ENCODE measurements around the gene SS18. TPM values are rescaled to one million over a fixed set of nuclear protein-coding genes. Genes with fewer than 3 reads are reported as not detected.

Gene SS18
- total RNA-seq, 2 donors from 2014 or later, result 94.7 to 158 TPM

DNA sequence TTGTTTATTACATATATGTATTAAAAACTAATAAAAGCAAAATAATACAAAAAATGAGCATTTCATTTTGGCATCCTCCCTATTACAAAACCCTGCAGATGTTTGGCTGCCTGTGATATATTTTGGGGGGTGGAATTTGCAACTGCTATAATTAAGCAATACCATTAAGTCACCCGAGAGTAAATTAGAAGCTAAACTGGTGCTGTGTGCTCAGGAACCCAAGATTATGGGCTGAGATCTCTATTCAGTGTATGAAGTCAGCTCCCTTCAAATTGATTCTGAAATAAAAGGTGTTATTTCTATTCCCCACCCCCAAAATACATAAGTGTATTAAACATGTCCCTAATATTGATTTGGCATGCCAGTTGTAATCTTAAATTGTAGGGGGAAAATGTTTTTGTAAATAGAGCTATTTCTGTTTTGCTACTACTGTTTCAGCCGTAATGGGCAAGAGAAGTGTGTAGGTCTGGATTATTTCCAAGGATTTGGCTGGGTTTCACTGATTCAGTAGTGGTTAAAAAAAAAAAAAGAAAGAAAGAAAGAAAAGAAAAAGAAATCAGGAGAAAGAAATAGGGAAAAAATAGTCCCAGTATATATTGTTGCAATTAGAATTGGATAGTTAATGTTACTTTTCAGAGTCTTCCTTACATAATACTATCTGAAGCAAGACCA, 110.9 kb downstream of the SS18 start:
- intact Hi-C loops (cut with DNase I), result no loop called here

DNA sequence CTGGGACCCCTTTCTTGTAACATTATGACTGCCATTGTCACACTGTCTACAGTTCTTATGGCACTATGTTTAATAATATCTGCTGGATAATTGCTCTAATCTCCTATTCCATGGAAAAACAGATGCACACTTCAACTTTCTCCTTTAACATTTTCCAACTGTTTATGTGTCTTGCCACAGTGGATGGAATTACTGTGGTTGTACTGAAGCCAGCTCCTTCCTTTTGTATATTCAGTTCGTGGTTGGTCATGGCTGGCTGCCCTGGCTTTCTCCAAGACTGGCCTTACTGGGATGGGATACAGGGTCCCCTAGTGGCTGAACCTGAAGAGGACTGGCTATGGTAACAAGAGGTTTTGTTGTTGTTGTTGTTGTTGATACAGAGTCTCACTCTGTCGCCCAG, 113.9 kb downstream of the SS18 start:
- intact Hi-C loops (cut with DNase I), result no loop called here
- Histone ChIP-seq H3K9me3 (no peaks in the 10 kb centered on the region), H3K4me1 (replicated peaks) (no peaks in the 10 kb centered on the region), H3K4me3 (no peak overlapping the region), H3K36me3 (no peaks in the 10 kb centered on the region), H3K27ac (no peak overlapping the region), H3K27me3 (replicated peaks; ENCODE audit: insufficient read depth) (no peaks in the 10 kb centered on the region)
- WGBS, result 57% methylated on average over 2 of the region's 2 CpGs
- no peak for DNase-seq (ENCODE audit: low spot score)
- TF ChIP-seq, protein P1, sequence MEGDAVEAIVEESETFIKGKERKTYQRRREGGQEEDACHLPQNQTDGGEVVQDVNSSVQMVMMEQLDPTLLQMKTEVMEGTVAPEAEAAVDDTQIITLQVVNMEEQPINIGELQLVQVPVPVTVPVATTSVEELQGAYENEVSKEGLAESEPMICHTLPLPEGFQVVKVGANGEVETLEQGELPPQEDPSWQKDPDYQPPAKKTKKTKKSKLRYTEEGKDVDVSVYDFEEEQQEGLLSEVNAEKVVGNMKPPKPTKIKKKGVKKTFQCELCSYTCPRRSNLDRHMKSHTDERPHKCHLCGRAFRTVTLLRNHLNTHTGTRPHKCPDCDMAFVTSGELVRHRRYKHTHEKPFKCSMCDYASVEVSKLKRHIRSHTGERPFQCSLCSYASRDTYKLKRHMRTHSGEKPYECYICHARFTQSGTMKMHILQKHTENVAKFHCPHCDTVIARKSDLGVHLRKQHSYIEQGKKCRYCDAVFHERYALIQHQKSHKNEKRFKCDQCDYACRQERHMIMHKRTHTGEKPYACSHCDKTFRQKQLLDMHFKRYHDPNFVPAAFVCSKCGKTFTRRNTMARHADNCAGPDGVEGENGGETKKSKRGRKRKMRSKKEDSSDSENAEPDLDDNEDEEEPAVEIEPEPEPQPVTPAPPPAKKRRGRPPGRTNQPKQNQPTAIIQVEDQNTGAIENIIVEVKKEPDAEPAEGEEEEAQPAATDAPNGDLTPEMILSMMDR (IDR thresholded peaks at IDR 0.05), result no peak
- TF ChIP-seq POLR2A (IDR thresholded peaks at IDR 0.05) (no peak), POLR2AphosphoS5 (IDR thresholded peaks at IDR 0.05) (no peak)

More for the DNA sequence above, 110.9 kb downstream of the SS18 start:
- no peaks in the 10 kb centered on the region for H3K4me1 ChIP-seq (replicated peaks)
- TF ChIP-seq, protein P1 (IDR thresholded peaks at IDR 0.05), result no peak
- no peak for TF ChIP-seq POLR2AphosphoS5 (IDR thresholded peaks at IDR 0.05)
- TF ChIP-seq POLR2A (IDR thresholded peaks at IDR 0.05), result no peak
- WGBS, result 68% methylated on average over 2 of the region's 2 CpGs
- no peak overlapping the region for H3K27ac ChIP-seq
- no peaks in the 10 kb centered on the region for H3K27me3 ChIP-seq (replicated peaks; ENCODE audit: insufficient read depth)
- H3K4me3 ChIP-seq, result no peak overlapping the region
- no peaks in the 10 kb centered on the region for H3K9me3 ChIP-seq
- H3K36me3 ChIP-seq, result no peaks in the 10 kb centered on the region
- no peak for DNase-seq (ENCODE audit: low spot score)

DNA sequence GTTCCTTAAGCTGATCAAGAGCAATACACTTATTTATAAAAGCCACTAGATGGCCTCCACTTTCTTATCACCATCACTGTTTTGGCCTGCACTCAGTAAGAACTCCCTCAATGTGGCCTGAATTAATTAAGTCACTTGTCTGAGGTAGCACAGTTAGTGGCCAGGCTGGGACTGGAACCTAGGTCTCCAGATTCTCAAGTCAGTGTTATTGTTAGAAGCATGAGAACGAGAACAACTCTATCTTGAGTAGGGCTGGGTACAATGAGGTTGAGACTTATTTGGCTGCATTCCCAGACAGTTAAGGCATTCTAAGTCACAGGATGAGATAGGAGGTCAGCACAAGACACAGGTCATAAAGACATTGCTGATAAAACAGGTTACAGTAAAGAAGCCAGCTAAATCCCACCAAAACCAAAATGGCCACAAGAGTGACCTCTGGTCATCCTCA, 115.8 kb downstream of the SS18 start:
- Histone ChIP-seq H3K9me3 (no peaks in the 10 kb centered on the region), H3K36me3 (no peaks in the 10 kb centered on the region), H3K4me3 (no peak overlapping the region), H3K4me1 (replicated peaks) (no peaks in the 10 kb centered on the region), H3K27ac (no peak overlapping the region), H3K27me3 (replicated peaks; ENCODE audit: insufficient read depth) (no peaks in the 10 kb centered on the region)
- 85% methylated on average over 1 of the region's 1 CpG for WGBS
- TF ChIP-seq, protein P1 (IDR thresholded peaks at IDR 0.05), result no peak
- intact Hi-C loops (cut with DNase I), result no loop called here
- DNase-seq (ENCODE audit: low spot score), result no peak

Other genes with a start within 250 kb of the SS18 start
- 1 to 10 TPM in 1 of 2 donors, not detected in 1; 2.9 TPM for gene PSMA8, start 43.3 kb upstream of the SS18 start, total RNA-seq
- gene TAF4B, start 135.8 kb upstream of the SS18 start, total RNA-seq, result 10 to 100 TPM in 1 of 2 donors, 1 to 10 TPM in 1; 5.3 to 37.3 TPM